HG02642 (cell line): ENCODE results near the gene KIF1A.

Source experiments
- ATAC-seq: cut with Tn5 transposase; IDR thresholded peaks from one replicate; pipeline ENCODE4 v1.9.1; 2021; ENCODE audit warnings: mild to moderate bottlenecking; ENCODE audit not compliant: unreplicated experiment, poor library complexity

Gene KIF1A

GRCh38 chr2:240742602-240743095 is 77.4 kb downstream of the KIF1A start:
- no peak for ATAC-seq

DNA sequence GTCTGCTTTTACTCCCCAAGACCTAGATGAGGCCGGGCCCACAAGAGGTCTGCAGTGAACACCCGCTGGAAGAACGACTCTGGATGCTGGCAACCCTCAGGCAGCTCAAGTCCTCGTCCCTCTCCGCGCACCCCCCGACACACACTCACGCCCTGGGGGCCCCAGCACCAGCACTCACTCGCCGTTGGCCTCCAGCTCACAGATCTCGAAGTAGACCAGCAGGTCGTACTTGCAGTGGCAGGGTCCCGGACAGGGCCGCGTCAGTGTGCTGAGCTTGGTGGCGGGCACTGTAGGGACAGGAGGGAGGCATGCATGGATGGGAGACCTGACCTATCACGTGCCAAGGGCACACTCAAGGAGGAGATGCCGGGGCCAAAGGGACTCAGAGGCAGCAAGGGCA is 78.9 kb downstream of the KIF1A start:
- no peak for ATAC-seq

GRCh38 chr2:240739797-240740196 is 80.2 kb downstream of the KIF1A start:
- ATAC-seq, result no peak

DNA sequence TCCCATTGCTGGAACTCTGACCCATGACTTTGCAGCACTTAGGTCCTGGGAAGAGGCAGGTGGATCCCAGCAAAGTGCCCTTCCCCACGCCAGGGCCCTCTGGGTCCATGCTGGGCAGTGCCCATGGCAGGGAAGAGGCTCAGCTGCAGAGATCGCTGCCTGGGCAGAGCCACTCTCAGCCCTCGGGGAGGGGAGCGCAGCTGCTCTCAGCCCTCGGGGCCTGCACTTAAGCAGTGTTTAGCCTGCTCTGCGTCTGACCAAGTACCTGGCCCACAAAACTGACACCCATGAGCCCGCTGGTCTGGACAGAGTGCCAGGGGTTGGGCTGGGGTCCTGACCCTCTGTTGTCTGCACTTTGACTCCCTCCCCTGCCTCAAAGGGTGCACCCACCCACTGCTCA is 82.1 kb downstream of the KIF1A start:
- no peak for ATAC-seq

- ATAC-seq, result no peak
Measured at GRCh38 chr2:240737512-240737911, 82.5 kb downstream of the KIF1A start.

DNA sequence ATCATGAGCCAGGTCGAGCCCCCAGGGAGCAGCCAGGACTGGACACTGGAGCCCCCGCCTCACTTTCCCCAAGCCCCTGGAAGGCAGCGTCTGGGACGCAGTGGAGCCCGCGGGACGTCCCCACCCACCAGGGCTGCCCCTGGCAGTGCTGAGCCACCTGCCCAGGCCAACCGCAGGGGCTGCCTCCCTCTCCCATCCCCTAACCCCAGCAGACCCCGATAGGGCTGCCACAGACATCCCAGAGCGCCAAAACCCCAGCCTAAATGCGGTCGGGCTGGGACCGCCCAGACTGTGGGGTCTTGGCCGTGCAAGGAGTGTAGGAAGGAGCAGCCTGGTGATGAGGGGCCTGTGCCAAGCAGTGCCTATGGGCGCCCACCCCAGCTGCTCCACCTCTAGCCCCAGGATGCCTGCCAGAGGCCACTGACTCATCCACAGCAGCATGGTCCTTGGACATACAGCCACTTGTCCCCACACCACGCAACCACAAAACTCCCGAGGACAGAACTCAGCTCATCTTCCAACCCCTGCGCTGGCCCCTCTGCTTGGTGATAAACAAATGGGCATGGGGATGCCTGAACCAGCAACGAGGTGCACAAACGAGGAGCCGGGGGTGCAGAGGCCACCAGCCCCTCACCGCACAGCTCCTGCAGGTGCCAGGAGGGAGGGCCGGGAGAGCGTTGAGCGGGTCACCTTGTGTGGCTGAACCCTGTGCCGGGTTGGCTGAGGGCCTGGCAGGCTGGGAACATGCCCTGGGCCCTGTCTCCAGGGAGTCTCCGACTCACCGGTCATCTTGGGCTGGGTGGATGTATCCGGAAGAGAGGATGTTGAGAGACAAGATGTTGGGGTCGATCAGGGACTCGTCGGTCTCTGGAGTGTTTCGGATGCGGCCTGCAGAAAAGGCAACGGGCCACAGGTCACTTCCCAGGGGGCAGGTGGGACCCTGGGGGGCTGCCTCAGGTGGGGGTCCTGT is 83.5 kb downstream of the KIF1A start:
- no peak for ATAC-seq

DNA sequence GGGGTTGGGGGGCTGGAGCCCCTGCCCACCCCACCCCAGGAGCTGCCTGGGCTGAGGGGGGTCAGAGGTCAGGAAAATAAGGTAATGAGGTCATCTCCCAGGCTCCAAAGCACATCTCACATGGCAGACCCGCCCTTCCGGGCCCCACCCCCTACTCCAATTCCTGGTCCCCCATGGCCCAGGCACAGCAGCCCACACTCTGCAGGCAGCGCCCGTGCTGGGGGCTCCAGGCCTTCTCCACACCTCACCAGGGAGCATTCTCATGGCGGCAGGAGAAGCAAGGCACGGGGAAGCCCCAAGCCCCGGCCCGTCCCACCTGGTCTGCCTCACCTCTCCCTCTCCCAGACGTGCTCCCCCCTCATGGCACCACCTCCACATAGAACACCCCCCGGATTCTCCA is 84.5 kb downstream of the KIF1A start:
- no peak for ATAC-seq

DNA sequence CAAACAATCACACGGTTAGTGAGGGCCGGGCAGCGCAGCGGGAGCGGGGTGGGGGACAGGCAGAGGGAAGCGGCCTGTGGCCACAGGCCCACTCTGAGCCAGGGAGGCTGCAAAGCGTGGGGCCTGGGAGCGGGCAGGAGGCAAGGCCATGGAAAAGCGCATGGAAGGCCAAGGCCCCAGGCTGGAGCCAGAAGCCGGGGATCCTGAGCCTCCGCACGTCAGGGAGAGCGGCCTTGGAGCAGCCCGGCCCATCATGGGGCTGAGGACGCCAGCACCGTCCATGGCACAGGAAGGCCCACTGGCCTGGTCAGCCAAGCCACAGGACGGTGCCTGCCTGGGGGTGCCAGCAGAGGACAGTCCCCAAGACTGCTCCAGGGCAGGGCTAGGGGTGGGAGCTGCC is 85.3 kb downstream of the KIF1A start:
- ATAC-seq, result no peak

DNA sequence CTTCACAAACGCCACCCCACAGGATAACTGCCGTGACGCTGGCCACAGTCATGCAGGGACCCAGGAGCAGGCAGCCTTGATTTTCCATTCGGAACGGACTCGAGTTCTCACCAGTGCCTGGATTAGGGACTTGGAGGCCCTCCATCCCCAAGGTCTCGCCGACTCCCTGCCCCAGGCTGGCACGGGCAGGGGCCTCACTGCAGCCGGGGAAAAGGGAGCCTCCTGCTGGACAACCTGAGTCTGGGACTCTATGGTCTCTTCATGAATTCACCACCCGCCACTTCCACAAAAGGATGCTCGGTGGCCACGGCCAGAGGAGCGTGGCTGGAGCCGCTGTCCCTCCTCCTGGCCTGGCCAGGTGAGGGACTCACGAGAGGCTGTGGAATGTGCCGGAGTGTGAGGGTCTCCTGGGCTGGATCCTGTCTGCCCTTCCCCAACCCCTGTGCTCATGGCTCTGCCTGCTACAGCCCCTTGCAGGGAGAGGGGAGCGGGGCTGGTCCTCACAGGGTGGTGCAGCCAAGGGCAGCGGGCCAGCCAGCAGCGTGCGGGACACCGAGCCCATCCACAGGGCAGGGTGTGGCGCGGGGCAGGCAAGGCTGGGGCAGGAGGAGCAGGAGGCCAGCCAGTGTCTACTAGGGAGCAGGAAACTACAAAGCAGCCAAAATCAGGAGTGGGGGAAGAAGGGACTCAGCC is 86.1 kb downstream of the KIF1A start:
- ATAC-seq, result no peak

DNA sequence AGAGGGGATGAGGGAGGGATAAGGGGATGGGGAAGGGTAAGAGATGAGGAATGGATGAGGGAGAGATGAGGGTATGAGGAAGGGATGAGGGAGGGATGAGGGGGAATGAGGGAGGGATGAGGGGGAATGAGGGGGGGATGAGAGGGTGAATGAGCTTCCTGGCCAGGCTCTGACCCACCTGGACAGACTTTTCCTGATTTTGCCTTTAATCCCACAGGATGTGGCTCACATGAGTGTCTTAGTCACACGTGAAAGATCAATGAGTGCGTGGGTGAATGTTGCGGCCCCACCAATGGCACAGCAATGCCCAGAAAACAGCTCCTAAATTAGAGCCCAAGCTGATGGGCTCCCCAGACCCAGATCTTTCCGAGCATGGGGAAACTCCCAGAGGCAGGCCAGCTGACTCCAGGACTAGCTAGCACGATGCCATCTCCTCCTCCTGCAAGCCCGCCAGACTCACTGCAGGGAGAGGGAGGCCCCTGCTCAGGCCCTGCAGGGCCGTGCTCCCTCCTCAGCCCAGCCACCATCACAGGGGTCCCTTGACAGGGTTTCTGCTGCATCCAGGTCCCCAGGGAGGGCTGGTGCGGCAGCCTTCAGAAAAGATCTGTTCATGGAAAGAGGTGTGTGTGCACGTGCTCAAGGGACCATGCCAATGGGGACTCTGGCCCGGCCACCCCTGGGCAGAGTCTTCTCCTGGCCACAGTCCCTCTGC is 87.0 kb downstream of the KIF1A start:
- no peak for ATAC-seq

- no peak for ATAC-seq
Measured at GRCh38 chr2:240732184-240732583, 87.8 kb downstream of the KIF1A start.

DNA sequence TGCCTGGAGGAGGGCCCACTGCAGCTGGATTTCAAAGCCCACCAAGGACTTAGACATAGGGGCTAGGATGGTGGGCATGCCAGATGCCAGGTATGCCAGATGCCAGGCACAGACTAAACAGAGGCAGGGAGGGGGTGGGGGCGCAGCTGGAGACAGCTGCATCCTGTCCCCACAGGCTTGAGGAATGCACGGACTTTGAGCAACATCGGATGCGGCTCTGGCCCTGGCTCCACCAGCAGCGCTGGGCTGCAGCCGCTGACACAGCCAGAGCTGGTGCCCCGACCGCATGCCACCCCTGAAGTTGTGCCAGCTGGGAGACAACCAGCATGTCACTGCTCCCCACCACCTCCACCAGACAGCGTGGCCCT is 88.9 kb downstream of the KIF1A start:
- no peak for ATAC-seq

DNA sequence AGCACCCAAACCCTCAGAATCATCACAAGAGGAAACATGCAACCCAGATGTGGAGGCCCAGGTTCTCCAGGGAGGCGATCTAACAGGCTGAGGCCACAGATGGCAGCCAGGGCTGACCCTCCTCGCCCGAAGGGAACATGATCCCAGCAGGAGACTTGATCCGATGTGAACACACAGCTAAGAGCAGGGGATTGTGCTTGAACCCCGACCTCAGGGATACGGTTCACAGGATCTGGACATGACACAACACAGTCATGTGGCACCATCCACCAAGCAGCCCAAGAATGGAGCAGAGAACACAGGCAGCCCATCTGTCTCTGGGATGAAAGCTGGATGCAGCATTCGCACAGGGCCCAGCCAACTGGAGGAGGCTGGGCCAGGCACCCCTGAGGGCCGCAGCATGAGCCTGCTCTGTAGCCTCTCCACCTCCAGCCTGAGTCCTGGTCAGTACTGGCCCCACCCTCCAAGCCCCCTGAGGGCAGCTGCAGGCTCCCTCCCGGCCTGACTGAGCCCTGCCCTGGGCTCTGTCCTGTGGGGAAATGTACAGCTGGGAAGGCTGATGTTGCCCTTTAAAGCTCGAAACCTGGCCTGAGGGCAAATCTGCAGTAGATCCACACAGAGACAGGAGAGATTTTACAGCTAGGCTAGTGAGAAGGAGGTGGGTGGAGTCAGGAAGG is 89.4 kb downstream of the KIF1A start:
- ATAC-seq, result no peak

DNA sequence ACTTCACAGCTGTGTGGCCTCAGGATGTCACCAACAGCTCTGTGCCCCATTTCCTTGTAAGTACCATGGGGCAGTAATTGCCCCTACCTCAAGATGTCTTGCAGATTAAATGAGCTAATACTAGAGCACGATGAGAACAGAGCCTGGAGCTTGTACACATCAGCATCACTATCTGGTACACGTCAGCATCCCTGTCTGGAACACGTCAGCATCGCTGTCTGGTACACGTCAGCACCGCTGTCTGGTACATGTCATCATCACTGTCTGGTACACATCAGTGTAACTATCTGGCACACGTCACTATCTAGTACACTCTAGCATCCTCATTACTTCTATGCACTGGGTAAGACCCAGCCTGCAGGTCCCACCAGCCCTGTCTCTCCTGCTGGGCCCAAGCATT is 91.2 kb downstream of the KIF1A start:
- no peak for ATAC-seq

DNA sequence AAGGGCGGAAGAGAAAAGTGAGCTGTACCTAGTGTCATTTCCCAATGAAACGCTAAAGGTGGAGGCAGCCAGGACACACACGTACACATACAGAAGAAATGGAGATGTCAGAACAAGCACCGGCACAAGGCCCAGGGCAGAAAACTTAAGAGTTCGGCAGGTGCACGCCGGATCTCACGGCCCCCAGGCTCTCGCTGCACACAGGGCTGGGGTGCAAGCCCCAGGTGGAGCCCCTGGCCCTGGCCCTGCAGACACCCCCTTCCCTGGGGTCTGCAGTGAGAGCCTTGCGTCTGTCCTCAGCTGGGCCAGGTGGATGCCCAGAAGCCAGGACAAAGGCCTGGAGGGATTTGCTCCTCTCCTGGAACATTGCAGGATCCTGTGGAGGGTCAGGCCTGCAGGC is 91.7 kb downstream of the KIF1A start:
- ATAC-seq, result no peak

DNA sequence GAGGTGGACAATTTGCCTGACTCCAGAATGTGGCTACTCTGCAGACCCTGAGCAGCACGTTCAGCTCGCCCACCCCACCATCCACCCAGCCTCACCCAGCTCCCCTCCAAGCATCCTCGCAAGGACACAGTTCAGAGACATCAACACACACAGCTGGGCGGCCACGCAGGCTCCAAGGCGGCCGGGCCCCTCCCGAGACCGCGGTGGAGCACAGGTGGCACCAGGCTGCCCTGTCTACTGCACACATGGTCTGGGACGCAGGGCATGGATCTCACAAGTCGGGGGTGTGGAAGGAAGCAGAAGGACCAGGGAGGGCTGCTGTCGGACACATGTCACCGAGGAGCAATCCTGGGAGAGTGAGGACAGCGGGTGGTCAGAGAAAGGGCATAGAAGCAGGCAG is 92.1 kb downstream of the KIF1A start:
- no peak for ATAC-seq

GRCh38 chr2:240727439-240727838 is 92.6 kb downstream of the KIF1A start:
- no peak for ATAC-seq

DNA sequence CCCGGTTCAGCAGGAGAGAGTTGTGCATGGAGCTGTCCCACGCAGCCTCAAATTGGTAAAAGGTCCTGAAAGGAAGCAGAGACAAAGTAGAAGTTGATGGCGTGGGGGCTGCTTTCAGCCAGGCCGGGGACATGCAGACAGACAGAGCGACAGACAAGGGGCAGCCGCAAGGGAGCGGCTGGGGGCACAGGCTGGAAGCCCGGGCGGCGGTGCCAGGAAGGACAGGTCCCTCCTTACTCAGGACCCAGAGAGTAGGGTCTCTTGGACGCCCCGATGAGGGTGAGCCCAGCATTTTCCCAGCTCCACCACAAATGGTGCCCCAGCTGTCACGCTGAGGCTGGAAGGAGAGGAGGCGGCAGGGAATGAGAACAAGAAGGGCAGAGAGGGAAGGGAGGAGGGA is 93.1 kb downstream of the KIF1A start:
- ATAC-seq, result no peak

DNA sequence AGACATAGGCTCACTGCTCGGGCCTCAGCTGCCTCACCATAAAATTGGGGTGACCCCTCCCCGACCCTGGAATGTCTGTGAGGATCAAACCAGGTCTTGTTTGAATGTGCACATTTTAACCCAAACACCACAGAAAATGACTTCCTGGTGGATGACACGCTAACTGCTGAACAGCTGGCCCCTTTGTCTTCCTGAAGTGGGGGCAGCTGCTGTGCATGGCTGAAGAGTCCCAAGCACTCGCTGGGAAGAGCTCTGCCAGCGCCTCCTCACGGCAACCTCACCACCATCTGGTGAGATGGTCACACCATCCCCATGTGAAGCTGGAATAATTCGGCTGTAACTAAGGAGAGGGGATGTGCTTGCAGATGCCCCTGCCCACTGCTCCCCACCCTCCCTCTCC is 94.3 kb downstream of the KIF1A start:
- no peak for ATAC-seq

GRCh38 chr2:240725266-240725665 is 94.8 kb downstream of the KIF1A start:
- no peak for ATAC-seq
